ENCODE measurements around the gene ERGIC2.
A peak's percentile ranks its signal among the peaks of the same experiment; 100 is the strongest.

Gene ERGIC2

GRCh38 chr12:29376118-29376517 is 4.9 kb downstream of the ERGIC2 start:
- no peak for DNase-seq (ENCODE audit: extremely low read depth in 1 of 2, low read depth in 1 of 2)

- DNase-seq (ENCODE audit: extremely low read depth in 1 of 2, low read depth in 1 of 2): no peak
Observed at GRCh38 chr12:29374913-29375312, 6.1 kb downstream of the ERGIC2 start.

GRCh38 chr12:29374012-29374411 is 7.0 kb downstream of the ERGIC2 start:
- DNase-seq (ENCODE audit: extremely low read depth in 1 of 2, low read depth in 1 of 2): no peak

GRCh38 chr12:29365091-29365490 is 15.9 kb downstream of the ERGIC2 start:
- DNase-seq (ENCODE audit: extremely low read depth in 1 of 2, low read depth in 1 of 2): no peak

- no peak for DNase-seq (ENCODE audit: extremely low read depth in 1 of 2, low read depth in 1 of 2)
Observed at GRCh38 chr12:29354954-29355353, 26.0 kb downstream of the ERGIC2 start.

- DNase-seq (ENCODE audit: extremely low read depth in 1 of 2, low read depth in 1 of 2): no peak
Observed at GRCh38 chr12:29350080-29350479, 30.9 kb downstream of the ERGIC2 start.

- DNase-seq (ENCODE audit: extremely low read depth in 1 of 2, low read depth in 1 of 2): no peak
Observed at GRCh38 chr12:29346769-29347421, 34.1 kb downstream of the ERGIC2 start.

GRCh38 chr12:29343022-29343799 is 37.8 kb downstream of the ERGIC2 start:
- no peak for DNase-seq (ENCODE audit: extremely low read depth in 1 of 2, low read depth in 1 of 2)

- no peak for DNase-seq (ENCODE audit: extremely low read depth in 1 of 2, low read depth in 1 of 2)
Observed at GRCh38 chr12:29337325-29337724, 43.6 kb downstream of the ERGIC2 start.

- DNase-seq (ENCODE audit: extremely low read depth in 1 of 2, low read depth in 1 of 2): no peak
Observed at GRCh38 chr12:29334937-29335336, 46.0 kb downstream of the ERGIC2 start.

- no peak for DNase-seq (ENCODE audit: extremely low read depth in 1 of 2, low read depth in 1 of 2)
Observed at GRCh38 chr12:29333178-29333577, 47.8 kb downstream of the ERGIC2 start.

- DNase-seq (ENCODE audit: extremely low read depth in 1 of 2, low read depth in 1 of 2): no peak
Observed at GRCh38 chr12:29329411-29329810, 51.6 kb downstream of the ERGIC2 start.

- no peak for DNase-seq (ENCODE audit: extremely low read depth in 1 of 2, low read depth in 1 of 2)
Observed at GRCh38 chr12:29322157-29322556, 58.8 kb downstream of the ERGIC2 start.

GRCh38 chr12:29320295-29321085 is 60.5 kb downstream of the ERGIC2 start:
- no peak for DNase-seq (ENCODE audit: extremely low read depth in 1 of 2, low read depth in 1 of 2)

GRCh38 chr12:29317556-29318363 is 63.2 kb downstream of the ERGIC2 start:
- peak in 1 of 2 donors; percentile 8 for DNase-seq (ENCODE audit: extremely low read depth in 1 of 2, low read depth in 1 of 2)

GRCh38 chr12:29316752-29317151 is 64.2 kb downstream of the ERGIC2 start:
- DNase-seq (ENCODE audit: extremely low read depth in 1 of 2, low read depth in 1 of 2): no peak

GRCh38 chr12:29314416-29314815 is 66.6 kb downstream of the ERGIC2 start:
- DNase-seq (ENCODE audit: extremely low read depth in 1 of 2, low read depth in 1 of 2): no peak

- no peak for DNase-seq (ENCODE audit: extremely low read depth in 1 of 2, low read depth in 1 of 2)
Observed at GRCh38 chr12:29310899-29311298, 70.1 kb downstream of the ERGIC2 start.

- DNase-seq (ENCODE audit: extremely low read depth in 1 of 2, low read depth in 1 of 2): no peak
Observed at GRCh38 chr12:29309320-29309902, 71.6 kb downstream of the ERGIC2 start.

GRCh38 chr12:29306682-29307081 is 74.3 kb downstream of the ERGIC2 start:
- DNase-seq (ENCODE audit: extremely low read depth in 1 of 2, low read depth in 1 of 2): no peak

Data from activated CD8-positive, alpha-beta memory T cell treated with anti-CD3 and anti-CD28 coated beads for 1 hour (primary cell).